ENCODE data around the gene ATP5PO. TPM values are rescaled to one million over a fixed set of nuclear protein-coding genes. Genes with fewer than 3 reads are reported as not detected.
"Not testable (repeated sequence)": the region's sequence is repeated elsewhere in the genome, so short reads cannot be mapped to it uniquely, and the experiment has no call there.

Gene ATP5PO
- total RNA-seq, 1 donor from 2014 or later = 187 TPM

DNA sequence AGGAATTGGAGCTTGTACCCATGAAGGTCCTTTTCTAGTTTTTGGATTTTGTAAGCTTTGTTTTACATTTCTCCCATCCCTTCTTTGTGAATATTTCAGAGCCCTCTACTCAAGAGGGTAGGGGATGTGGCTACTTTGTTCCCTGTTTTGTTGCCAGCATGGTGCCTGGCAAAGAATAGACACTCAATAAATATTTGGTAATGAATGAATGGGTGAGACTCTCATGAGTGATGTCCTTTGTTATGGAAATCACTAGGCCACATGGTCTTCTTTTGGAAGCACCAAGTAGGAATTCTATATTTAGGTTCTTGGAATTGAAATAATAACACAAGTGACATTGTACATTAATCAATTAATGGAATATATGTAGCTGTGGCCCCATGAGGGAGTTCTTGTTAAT is 26.8 kb upstream of the ATP5PO start:
- intact Hi-C loops (cut with micrococcal nuclease) = loop anchor here (10.0 kb wide), 1 partner anchor 1102 kb away; the partner anchor contains the start of gene RUNX1

DNA sequence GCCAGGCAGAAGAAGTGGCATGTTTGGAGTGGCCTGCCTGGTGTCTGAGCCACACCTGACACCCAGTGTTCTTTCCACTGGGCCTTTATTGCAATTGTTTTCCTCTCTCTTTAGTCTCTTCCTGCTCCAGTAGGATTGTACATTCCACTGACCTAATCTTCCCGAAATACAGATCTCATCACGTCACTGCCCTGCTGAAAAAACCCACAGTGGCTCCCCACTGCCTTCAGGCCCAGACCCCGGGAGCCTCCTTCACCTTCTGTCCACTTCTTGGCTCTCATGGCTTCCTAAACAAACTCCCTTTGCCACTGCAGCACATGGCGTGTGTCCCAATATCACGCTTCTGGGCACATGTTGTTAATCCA is 25.3 kb upstream of the ATP5PO start:
- intact Hi-C loops (cut with micrococcal nuclease) = loop anchor here (10.0 kb wide), 1 partner anchor 1104 kb away; the partner anchor contains the start of gene RUNX1

- intact Hi-C loops (cut with micrococcal nuclease) = loop anchor here (10.0 kb wide), 1 partner anchor 1104 kb away; the partner anchor contains the start of gene RUNX1
These were observed 24.7 kb upstream of the ATP5PO start for GRCh38 chr21:33940164-33940880.

DNA sequence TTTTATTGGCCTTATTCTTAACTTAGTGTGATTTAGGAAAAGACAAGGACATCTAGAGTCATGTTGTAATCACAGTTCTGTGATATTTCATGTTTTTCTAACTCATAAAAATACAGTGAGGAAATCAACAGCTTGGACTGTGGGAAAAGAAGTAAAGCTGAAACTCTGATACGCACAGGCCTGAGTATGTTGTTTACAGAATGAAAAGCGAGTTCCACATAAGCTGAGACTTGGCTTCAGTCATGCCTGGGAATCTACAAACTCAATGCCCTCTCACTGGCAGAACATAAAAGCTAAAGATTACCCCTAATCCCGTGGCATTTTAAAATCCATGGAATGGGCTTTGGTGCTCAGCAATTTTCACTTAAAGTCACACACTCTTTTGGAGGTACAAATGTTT is 23.6 kb upstream of the ATP5PO start:
- intact Hi-C loops (cut with micrococcal nuclease) = no loop called here

- intact Hi-C loops (cut with micrococcal nuclease) = no loop called here
These were observed 22.8 kb upstream of the ATP5PO start for GRCh38 chr21:33938381-33938780.

- intact Hi-C loops (cut with micrococcal nuclease) = no loop called here
These were observed 22.3 kb upstream of the ATP5PO start for GRCh38 chr21:33937931-33938339.

- intact Hi-C loops (cut with micrococcal nuclease) = no loop called here
These were observed 21.5 kb upstream of the ATP5PO start for GRCh38 chr21:33937146-33937545.

DNA sequence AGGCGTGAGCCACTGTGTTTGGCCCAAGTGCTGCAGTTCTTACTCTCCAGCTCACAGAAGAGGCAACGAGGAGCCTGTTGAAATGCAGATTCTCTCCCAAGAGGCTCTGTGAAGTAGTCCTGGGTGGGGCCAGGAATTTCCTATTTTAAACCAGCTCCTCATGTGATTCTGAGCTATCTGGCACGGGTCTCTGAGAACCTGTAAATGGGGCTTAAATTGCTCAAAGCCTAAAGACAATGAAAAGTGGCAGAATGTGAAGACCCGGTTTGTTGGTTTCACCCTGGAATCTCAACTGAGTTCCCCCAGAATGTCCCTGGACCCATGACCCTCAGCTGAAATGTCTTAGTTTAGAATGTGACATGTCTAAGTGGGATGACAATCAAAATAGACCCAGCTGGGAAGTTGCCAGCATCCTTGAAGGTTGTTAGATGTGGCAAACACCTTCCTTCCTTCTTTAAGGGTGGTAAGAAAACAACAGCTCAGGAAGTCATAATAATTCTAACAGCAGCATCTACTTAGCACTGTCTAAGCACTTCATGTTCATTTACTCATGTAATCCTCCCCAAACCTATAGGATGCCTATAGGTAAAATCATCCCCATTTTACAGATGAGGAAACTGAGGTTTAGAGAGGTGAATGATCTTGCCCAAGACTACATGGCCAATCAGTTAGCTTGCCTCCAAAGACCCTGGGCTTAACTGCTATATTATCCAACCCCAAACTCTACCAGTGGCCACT is 20.9 kb upstream of the ATP5PO start:
- intact Hi-C loops (cut with micrococcal nuclease) = loop anchor here (1.0 kb wide), 1 partner anchor 11 kb away; no protein-coding TSS in a partner anchor

- intact Hi-C loops (cut with micrococcal nuclease) = loop anchor here (2.0 kb wide), 1 partner anchor 14 kb away; no protein-coding TSS in a partner anchor
These were observed 17.1 kb upstream of the ATP5PO start for GRCh38 chr21:33932731-33933130.

DNA sequence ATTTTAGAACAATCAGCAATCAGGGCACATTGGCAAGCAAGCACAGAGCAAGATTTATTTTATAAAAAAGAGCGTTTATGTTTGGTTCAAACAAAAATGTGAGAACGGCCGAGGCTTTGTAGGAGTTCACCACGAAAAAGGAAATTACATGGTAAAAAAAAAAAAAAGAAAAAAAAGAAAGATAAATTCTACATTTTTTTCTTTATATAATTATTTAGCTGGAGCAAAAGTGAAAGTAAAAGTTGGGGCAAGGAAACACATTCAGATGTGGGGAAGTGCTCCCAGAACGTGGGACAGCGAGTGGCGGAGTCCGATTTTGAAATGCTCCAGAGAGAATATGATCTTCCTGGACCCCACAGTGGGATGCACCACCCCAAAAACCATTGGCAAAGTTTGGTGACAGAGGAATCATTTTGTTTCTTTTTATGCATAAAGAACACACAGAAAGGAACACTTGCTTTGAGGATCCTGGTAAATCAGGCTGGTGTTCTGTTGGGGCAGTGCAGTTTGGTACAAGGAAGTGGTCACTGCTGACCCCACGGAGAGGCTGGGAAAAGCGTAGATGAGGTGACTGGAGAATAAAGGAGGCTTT is 16.3 kb upstream of the ATP5PO start:
- intact Hi-C loops (cut with micrococcal nuclease) = loop anchor here (2.0 kb wide), 1 partner anchor 15 kb away; no protein-coding TSS in a partner anchor

GRCh38 chr21:33931052-33931798 is 15.6 kb upstream of the ATP5PO start:
- intact Hi-C loops (cut with micrococcal nuclease) = not testable (repeated sequence)

- intact Hi-C loops (cut with micrococcal nuclease) = not testable (repeated sequence)
These were observed 10.6 kb upstream of the ATP5PO start for GRCh38 chr21:33926248-33926647.

DNA sequence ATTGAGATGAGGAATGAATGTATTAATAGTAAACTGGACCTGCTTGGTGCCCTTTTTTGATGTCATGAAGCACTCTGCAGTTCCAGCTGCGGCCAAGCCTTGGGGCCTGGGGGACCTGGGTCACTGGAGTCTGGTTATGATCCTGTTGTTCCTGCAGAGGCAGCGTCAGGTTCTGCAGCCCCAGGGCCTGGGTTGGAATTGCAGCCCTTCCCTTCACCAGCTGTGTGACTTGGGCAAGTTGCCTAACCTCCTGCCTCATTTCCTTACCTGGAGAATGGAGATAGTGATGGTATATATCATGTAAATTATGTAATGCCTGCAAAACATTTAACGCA is 9.1 kb upstream of the ATP5PO start:
- intact Hi-C loops (cut with micrococcal nuclease) = loop anchor here (2.0 kb wide), 4 partner anchors 52 to 320 kb away; no protein-coding TSS in a partner anchor

DNA sequence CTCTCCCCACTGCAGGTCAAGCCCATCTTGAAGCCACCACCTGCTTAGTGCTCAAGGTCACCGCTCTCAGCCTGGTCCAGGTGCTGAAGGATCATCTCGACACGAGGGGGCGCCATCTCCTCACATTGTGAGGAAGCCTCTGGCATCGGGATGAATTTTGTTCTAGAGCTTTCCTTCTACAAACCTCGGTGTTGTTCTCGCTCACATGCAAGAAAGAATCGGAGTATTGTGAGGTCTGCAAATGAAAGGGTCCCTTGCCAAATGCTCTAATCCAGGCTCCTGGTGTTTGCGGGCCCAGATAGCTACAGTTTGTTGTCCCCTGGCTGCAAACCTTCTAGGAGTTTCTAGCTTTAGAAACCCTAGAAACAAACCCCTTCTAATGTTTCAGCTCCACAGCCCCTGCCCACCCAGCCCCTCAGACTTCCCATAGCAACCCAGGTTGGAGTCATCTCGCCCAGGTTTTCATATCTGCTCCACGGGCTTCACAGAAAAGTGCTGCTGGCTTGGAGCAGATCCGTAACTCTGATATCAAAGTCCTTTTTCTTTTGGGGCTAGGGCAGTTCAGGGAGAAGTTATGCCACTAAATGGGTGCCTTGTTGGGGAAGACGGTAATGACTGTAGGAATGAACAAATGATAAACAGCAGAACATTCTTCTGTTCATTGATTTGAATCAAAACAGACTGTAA is 8.6 kb upstream of the ATP5PO start:
- intact Hi-C loops (cut with micrococcal nuclease) = loop anchor here (2.0 kb wide), 4 partner anchors 53 to 321 kb away; no protein-coding TSS in a partner anchor

DNA sequence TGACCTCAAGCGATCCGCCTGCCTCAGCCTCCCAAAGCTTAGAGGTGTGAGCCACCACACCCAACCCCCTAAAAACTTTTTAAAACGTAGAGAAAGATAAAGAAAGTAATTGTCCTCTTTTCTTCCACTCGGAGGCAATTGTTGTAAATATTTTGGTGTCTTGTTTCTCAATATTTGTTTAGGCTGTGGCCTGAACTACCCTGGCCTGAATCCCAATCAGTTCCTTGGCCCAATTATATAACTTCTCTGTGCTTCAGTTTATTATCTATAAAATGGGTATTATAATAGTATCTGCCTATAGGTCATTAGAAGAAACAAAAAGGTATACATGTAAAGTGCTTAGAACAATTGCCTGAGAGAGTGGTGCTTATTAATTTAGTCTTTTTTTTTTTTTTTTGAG is 1.8 kb upstream of the ATP5PO start:
- intact Hi-C loops (cut with micrococcal nuclease) = loop anchor here (5.0 kb wide), 1 partner anchor 115 kb away; no protein-coding TSS in a partner anchor

DNA sequence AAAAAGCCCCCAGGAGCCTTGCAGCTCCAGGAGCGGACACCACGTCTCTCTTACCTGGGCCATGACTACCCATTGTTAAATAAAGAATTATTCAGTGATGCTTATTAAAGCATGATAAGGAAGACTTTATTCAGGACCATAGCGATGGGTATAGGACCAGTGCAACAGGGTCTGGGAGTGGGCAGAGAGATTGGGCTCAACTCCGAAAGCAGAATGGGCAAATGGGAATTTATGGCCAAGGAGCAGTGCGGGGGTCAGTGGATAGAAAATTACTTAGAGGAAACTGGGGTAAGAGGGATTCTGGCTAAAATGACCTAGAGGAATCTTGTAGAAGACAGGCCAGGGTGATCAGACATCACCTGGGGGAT is 580 bp upstream of the ATP5PO start:
- intact Hi-C loops (cut with micrococcal nuclease) = loop anchor here (5.0 kb wide), 1 partner anchor 116 kb away; no protein-coding TSS in a partner anchor

DNA sequence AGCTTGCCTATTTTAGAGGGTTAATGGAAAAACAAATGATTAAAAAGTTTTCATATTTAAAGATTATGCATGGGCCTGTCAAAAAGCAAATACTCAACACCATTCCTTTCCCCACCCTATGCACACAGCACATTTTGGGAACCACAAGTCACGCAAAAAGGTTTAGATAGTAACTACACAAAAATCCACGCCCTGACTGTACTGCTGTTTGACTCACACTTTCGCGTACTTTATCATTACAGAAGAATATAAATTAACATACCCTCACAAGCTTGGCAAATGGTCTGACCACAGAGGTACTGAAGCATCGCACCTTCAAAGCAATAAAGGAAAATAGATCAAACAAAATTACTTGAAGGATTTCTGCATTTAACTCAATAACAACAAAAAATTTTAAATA is 1.4 kb downstream of the ATP5PO start:
- intact Hi-C loops (cut with micrococcal nuclease) = loop anchor here (2.0 kb wide), 1 partner anchor 727 kb away; no protein-coding TSS in a partner anchor

- intact Hi-C loops (cut with micrococcal nuclease) = no loop called here
These were observed 5.8 kb downstream of the ATP5PO start for GRCh38 chr21:33909756-33910155.

- intact Hi-C loops (cut with micrococcal nuclease) = no loop called here
These were observed 6.8 kb downstream of the ATP5PO start for GRCh38 chr21:33908760-33909159.

- intact Hi-C loops (cut with micrococcal nuclease) = no loop called here
These were observed 11.6 kb downstream of the ATP5PO start for GRCh38 chr21:33904041-33904440.

GRCh38 chr21:33902349-33902748 is 13.3 kb downstream of the ATP5PO start:
- intact Hi-C loops (cut with micrococcal nuclease) = no loop called here
